GM19025 (cell line): ENCODE results near the gene URB1.

Experiments
- ATAC-seq: cut with Tn5 transposase; IDR thresholded peaks from one replicate; pipeline ENCODE4 v1.9.1; 2021; ENCODE audit warnings: mild to moderate bottlenecking, low read depth, moderate library complexity; ENCODE audit not compliant: unreplicated experiment

The URB1 gene

DNA sequence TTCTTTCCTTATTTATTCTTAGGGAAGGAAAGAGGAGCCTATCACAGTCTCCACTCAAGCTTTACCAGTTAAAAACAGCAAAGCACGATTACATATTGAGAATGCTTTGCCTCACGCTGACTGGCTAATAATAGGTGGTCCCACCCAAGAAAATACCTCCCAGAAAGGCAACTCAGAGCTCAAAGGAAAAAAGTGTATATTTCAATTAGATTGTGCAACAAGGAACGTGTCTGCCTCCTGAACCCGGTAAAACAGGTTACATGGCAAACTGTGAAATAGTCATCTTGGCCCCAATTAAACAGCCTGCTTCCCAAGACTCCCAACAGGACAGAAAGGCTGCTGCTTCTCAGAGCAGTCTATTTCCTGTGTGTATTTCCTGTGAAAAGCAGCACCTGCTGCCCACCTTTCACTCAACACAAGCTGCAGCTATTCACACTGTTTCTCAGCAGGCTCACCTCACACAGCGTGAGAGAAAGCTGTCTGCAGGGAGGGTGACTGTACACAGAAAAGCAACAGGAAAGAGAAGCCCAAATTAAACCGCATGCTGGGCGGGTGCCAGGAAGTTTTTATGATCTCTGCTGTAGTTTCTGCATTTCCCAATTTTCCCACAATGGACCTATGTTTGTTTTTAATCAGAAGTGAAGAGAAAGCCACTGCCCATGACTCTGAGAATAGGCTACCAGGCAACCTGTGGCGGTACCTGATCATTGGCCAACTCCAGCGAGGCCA is 44.0 kb downstream of the URB1 start:
- ATAC-seq, result no peak

DNA sequence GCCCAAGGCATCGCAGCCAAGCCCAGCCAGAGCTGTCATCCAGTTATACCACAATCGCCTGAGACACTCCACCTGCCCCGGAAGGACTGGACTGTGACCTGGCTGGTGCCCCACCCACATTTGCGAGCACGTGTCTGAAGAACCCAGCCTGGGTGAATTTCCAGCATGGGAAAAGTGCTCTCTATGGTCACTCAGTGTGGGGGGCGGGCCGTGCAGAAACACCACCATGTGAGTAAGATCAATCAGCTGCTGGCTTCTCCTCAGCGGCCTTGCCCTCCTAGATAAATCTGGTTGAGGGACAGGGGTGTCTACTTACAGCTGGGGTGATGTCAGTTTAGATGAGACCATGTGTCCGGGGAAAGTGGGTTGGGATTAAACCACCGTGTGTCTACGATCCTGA is 44.8 kb downstream of the URB1 start:
- no peak for ATAC-seq

DNA sequence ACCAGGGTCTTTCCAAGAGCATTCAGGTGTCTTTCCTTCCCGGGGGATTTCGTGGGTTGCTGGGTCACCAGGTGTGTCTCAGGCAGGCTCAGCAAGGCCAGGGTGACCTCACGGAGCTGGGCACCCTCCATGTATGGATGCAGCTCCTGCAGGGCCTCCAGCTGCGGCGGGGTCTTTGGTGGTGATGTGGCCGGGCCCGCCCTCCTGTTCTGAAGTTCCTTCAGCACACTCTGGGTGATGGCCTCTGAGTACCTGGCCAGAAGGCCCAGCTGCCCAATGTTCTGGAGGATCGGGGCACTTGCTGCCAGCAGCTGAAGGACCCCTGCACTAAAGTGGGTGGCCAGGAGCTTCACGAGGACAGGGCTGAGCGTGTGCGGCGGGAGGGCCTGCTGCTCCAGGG is 45.5 kb downstream of the URB1 start:
- ATAC-seq, result no peak

DNA sequence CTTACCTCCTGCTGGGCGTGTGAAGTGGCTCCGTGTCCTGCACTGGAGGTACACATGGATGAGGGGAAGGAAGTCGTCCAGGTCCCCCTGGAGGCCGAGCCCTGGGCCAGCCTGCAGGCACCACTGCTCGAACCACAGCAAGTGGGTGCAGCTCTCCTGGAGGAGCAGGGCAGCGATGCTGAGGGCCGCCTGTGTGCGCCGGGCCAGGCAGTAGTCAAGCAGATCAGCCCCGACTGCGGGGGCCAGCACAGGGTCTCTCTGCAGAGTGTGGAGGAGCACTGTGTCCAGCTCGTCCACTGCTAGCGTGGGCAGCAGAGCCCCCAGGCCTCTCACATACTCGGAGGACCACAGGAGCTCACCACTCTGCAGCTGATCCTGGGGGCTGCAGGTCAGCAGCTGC is 45.9 kb downstream of the URB1 start:
- no peak for ATAC-seq

DNA sequence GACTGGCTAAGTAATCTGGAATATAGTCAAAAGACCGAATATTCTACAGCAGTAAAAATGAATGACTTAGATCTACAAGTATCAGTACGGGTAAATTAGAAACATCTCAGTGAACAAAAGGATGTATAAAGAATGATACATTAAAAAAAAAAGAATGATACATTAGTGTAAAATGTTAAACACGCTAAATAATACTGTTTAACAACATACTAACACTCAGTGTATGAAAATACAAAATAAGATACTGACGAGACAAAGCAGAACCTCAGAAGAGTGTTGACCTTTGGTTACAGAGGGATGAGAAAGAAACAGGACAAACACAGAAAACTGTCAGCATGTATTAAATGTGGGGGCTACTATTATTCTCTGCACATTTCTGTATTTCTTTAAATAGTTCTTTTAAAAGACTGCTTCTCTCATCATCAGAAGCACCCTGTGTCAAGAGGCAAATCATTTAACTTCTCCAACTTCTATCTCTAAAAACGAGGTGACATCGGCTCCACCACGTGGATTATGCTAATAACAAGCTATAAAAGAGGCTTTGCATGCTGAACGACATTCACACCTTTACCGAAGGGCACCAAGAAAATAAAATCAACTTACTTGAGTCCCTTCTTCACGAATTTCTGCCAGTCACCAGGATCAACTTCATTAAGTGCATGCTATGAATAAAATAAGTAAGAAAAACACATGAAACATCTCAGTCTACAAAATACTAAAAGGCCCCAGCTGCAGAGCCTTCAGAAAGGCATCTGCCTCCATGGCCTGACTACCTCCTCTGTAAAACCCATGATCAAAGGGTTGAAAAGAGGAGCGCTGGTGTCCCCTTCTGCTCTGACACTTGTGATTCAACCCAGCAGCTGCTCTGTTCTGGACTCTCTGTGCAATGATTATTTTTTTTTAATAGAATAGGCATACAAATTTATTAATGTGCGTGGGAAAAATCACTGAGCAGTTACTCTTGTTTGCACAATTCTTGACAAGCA is 51.7 kb downstream of the URB1 start:
- ATAC-seq, result no peak

DNA sequence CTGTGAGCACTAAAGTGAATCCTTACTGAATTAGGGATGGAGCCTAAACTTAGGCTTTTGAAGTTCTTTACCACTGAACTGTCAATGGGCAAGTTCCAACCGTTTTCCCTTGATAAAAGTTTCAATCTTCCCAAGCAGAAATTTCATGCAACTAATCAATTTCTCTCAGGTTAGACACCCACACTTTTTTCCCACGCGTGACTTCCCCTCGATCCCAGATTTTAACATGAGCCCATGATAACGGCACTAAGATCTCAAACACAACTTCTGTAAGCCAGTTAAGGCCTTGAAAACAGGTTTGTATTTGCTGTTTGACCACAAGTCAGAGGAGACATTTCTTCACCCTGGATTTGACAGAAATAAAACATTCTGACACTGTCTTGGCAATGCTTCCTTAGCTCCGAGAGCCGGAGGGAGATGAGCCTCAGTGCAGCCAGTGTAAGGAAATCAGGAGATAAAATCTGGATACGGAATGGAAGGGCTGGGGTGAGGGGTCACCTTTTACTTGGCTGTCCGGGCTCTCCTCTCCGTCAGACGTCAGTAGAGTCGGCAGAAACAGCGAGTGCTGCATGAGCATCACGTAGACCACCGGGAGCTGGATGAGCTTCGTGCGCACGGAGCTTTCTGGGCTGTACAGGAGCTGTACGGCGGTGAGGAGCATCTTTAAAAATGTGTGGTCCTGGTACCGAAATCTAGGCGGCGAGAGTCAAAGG is 54.4 kb downstream of the URB1 start:
- no peak for ATAC-seq

DNA sequence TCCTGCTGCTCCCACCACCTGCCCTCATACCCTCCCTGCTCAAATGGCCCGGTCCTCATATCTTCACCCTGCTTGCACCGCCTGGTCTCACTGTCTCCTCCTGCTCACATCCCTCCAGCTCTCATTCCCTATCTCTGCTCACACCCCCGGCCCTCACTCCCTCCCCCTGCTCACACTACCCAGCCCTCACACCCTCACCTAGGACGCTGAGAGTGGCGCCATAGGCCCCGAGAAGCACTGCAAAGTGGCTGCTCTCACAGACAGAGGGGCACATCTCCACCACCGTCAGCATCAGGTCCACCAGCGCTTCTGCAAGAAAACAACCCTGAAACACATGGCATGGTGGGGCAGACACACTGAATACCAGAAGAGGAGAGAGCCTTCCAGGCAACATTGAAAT is 55.6 kb downstream of the URB1 start:
- no peak for ATAC-seq

DNA sequence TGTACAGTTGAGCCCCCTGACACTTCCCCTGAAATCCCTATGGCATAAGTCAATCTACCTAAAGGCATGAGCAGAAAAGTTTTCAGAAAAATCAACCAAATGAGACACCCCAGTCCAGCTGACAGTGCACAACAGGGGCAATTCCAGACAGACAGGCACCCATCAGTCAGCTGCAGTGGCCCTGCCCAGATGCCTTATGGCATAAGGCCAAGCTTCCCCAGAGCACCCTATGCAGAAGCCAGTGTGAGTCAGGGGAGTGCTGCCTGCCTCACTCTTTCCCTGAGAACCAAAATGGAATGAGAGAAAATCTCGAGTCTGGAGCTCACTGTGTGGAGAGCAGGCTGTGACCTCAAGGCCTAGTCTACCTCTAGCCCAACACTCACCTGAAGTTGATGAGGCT is 56.1 kb downstream of the URB1 start:
- no peak for ATAC-seq

DNA sequence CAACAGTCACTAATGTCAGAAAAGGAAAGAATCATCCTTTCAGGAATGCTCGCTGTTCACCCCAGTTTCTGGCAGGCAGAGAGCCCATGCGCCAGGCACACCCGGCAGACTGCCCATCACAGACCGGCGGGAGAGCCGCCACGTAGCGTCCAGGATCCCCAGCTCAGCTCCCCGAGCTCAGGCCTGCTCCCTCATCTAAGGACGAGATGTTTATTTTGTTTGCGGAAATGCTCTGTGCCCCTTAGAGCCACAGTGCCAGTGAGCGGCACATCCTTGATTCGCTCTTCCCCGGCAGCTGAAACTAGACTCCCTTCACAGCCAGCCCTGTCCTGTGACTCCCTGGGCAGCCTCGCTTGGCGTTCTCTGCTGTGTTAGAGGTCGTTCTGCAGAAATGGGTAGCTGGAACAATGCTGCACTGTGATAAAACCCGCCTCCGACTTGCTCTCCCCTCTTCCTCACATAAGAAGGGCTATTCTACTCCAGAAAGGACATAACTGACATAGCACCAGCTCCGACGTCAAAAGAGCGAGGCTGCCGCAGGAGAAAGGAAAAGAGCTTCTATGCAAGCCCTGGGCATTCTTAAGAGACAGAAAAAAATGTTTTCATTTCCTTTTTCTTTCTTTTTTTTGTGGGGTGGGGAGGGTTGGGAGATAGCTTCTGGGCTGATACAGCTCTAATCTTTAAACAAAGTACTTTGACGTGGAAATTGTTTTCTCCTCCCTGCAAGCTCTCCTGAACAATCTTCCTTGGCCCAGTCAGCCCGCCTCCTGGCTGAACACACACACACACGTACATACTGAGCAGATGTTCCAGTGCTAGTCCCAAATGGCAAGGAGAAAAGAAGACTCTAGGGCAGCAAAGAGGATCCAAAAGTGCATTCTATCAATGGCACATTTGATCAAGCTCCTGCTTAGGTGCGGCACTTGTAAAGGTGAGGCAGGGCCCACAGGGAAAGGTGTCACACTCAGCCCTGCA is 56.9 kb downstream of the URB1 start:
- ATAC-seq, result no peak

DNA sequence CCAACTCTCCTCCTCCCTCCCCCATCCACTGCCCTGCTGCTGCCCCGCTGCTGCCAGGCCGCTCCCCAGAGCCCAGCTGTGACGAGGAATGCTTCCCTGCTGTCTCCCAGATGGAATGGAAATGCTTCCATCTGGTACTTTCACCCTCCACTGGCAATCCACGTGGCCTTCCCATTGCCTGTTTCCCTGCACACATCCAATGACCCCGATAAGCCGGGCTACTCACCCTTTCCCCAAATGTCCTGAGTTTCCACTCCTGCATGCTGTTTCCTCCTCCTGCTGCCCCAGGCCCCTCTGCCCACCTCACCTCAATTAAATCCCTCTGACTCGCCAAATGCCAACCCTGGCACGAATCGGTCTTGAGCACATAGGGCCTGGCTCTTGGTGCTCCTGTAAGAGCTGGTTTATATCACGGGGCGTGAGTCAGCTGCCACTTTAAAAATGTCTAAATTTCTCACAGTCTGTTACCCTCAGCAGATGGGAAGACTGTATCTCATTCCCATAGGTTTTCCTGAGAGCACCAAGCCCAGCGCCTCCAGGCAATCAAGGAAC is 57.8 kb downstream of the URB1 start:
- no peak for ATAC-seq

DNA sequence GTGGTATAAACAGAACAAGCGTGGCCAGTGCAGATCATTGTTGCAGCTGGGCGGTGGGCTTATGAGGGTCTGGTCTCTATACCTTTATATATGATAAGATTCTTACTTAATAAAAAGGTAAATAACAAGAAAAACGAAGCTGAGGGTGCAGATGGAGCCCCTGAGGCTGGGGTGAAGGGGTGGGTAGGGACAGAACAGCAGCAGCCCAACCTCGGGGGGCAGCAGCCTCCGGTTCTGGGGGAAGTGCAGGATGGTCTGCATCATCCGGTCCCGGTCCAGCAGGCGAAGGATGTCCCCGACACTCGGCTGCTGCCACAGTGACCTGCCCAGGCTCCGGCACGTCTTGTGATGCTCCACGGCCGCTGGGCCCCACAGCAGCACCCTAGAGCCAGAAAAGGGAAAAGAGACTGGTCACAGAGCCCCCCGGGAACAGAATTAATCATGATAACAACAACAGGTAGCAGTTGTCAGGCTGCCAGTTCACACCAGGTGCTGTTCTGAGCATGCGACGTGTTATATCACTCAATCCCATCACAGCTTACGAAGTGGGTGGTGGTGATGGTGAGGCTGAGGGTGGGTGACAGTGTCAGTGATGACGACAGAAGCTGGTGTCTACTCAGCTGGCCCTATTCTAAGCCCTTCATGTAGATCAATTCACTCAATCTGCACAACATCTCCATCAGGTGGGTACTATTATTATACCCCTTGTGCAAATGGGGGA is 58.7 kb downstream of the URB1 start:
- ATAC-seq, result no peak

DNA sequence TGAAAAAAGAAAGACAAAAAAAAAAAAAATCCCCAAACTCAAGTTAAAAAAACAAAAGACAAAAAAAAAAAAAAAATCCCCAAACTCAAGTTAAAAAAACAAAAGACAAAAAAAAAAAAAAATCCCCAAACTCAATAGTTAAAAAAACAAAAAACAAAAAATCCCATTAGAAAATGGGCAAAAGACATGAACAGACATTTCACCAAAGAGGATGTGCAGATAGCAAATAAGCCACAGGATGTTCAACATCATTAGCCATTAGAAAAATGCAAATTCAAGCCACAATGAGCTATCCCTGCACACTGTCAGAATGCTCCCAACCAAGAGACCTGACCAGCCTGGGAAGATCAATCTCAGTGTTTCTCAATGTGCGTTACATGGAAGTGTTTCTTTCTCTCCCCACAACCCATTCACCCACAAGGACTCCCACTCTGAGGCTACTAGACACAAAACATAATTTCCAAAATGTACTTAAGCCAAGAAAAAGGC is 60.3 kb downstream of the URB1 start:
- ATAC-seq, result no peak

DNA sequence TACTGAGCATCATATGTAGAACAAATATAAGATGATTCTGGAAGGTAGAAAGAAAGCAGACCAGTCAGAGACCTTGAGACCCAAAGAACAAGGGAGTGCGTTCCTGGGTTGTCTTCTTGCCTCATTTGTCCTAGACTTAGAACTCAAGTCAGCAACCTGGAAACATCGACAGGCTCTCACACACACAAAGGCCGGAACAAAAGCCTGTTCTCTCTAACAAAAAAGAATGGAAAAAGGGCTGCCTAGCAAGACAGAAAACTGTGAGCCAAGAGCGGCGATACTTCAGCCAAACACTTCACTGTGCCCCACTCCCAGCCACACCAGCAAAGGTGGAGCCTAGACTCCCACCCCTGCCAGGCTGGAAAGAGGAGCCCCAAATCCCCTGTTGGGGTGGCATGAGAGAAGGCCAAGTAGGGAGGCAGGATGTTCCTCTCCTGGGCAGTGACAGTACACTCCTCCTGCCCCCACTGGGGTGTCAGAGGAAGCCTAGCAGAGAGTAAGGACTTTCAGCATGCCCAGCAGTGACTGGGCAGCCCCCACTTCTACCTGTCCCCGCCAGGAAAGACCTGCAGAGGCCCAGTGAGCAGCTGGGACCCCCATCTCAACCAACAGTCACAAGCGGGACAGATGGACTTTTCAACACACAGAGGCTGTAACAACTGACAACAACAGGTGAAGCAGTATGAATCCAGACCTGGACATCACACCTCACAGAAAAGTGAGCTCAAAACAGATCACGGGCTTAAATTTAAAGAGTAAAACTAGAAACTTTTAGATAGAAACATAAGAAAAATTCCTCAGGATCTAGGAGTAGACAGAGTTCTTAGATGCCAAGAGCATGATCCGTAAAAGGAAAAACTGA is 61.1 kb downstream of the URB1 start:
- ATAC-seq, result no peak

DNA sequence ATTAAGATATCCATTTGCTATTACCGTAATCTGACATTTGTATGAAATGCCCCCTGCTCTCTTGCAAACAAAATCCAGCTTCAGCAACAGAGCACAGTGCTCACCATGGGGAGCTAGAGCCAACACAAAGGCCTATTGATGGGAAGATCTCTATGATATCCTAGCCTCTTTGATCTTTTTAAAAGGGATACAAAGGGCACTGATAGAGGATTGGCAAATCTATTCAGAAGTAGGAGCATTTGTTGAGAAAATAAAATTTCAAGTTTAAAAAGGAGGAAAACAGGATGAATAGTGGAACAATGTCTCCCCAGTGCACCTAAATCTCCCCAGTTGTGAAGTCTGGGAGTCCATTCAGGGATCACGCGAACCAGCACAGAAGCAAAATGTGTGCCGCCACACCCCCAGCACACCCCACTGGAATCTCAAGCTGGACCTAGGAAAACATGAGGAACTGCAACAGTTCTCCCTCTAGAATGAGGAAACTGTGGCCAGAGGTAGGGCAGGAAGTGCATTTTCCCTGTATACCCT is 62.0 kb downstream of the URB1 start:
- no peak for ATAC-seq

DNA sequence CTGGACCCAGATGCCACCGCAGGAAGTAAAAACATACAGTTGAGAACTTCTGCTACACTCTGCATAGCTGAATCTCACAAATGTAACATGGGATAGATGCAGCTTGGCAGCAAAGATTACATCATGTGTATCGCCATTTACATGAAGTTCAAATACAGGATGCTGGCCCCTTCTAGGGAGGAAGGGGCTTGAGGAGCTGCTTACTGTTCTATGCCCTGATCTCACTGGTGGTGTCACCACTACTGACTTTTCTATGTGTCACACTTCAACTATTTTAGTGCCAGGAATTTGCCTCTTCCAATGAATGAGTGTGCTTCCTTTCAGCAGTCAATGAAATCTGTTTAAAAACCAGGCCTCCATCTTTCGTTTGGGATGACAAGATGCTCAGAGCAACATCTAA is 63.0 kb downstream of the URB1 start:
- ATAC-seq, result no peak

DNA sequence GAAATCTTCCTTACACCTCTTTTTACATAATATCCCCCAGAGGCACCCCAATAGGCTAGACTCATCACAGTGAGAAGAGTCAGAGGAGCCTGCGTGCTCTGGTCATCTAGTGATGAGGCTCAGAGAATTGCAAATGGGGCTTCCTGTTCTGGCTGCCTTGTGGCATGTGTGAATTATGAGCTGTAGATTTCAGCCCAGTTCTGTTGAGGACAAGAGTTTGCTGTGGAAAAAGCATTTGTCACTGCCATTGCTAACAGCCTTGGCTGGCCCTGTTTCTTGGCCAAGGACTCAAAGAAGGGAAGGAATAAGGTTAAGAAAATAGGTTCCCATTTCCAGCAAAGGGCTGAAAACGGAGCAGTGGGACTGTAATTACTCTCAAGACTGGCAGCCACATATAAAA is 63.5 kb downstream of the URB1 start:
- no peak for ATAC-seq

DNA sequence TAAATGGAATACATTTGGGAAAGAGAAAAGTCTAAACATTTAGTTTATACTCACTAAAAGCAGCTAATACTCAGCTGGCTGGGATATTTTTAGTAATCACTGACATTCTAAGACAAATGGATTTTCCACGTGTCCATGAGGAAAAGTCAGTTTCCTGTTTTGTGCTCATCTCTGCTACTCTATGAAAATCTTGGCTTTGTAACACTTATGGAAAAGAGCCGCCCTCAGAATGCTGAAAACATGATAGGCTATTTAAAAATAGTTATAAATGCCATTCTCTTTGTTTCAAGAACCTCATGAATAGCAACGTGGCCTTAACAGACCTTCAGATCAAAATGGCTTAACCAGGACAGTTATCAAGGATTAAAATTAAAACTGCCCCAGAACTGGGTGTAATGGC is 64.2 kb downstream of the URB1 start:
- ATAC-seq, result no peak

DNA sequence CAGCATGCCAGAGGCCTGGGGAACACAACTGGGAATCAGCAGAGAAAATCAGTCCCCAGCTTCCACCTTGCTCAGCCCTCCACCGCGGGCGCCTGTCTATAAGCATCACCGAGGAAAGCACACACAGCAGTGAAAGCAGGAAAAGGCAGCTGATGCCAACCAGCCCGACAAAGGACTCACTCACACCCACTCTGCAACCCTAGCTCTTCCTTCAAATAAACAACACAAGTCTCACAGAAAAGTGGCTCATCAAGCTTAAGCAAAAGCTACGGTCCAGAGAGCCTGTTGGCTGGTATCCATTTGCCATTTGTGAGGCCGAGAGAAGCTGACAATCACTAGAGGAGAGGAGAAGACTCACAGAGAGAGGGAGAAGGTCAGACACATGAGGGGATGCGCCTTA is 67.1 kb downstream of the URB1 start:
- no peak for ATAC-seq
